GM23338 (cell line): ENCODE results near the gene UAP1. TPM values are rescaled to one million over a fixed set of nuclear protein-coding genes. Genes with fewer than 3 reads are reported as not detected.

ENCODE experiments used
- ATAC-seq: fragments of 200-7000 bp; cut with Tn5 transposase; 3 replicates; pipeline ENCODE4 v1.9.1; 2020
- DNase-seq: peaks from one replicate; pipeline ENCODE4 v3.0.0-alpha.2; 2015; ENCODE audit warnings: low spot score
- H2AFZ ChIP-seq: fragments of 200-600 bp; sonication (generic); 2 replicates; pipeline ENCODE4 v1.8.0; 2016; ENCODE audit warnings: antibody characterized with exemption, mild to moderate bottlenecking, moderate library complexity
- H3F3A ChIP-seq: fragments of 200-600 bp; sonication (generic); replicated peaks from 2 replicates; pipeline ENCODE4 v1.8.0; 2017; ENCODE audit warnings: antibody characterized with exemption, mixed run types, low read depth
- H3K27ac ChIP-seq: fragments of 200-600 bp; sonication (generic); 2 replicates; pipeline ENCODE4 v1.6.1; 2016; ENCODE audit warnings: low read depth
- H3K27me3 ChIP-seq: fragments of 200-600 bp; sonication (generic); 2 replicates; pipeline ENCODE4 v1.8.0; 2016; ENCODE audit warnings: mild to moderate bottlenecking, mixed run types, moderate library complexity; ENCODE audit not compliant: insufficient read depth
- H3K36me3 ChIP-seq: fragments of 200-600 bp; sonication (generic); 2 replicates; pipeline ENCODE4 v1.8.0; 2016; ENCODE audit warnings: mild to moderate bottlenecking; ENCODE audit not compliant: insufficient read depth
- H3K4me1 ChIP-seq: fragments of 200-600 bp; sonication (generic); 2 replicates; pipeline ENCODE4 v1.8.0; 2016; ENCODE audit warnings: mild to moderate bottlenecking, moderate library complexity; ENCODE audit not compliant: insufficient read depth
- H3K4me2 ChIP-seq: fragments of 200-600 bp; sonication (generic); 2 replicates; pipeline ENCODE4 v1.7.1; 2017; ENCODE audit warnings: mixed run types
- H3K4me3 ChIP-seq: fragments of 200-600 bp; sonication (generic); 2 replicates; pipeline ENCODE4 v1.6.1; 2016; ENCODE audit warnings: mixed run types
- H3K79me2 ChIP-seq: fragments of 200-600 bp; sonication (generic); replicated peaks from 2 replicates; pipeline ENCODE4 v1.8.0; 2017; ENCODE audit warnings: mild to moderate bottlenecking; ENCODE audit not compliant: insufficient read depth
- H3K9me2 ChIP-seq: fragments of 200-600 bp; sonication (generic); 2 replicates; pipeline ENCODE4 v1.8.0; 2017; ENCODE audit not compliant: insufficient read depth
- H4K20me1 ChIP-seq: fragments of 200-600 bp; sonication (generic); replicated peaks from 2 replicates; pipeline ENCODE4 v1.8.0; 2017; ENCODE audit warnings: mild to moderate bottlenecking; ENCODE audit not compliant: insufficient read depth
- H3K27ac Mint-ChIP-seq: 2 replicates; pipeline ENCODE4 v1.8.0; 2020; ENCODE audit warnings: inconsistent platforms, mild to moderate bottlenecking, moderate library complexity, mixed read lengths
- H3K27me3 Mint-ChIP-seq: 3 replicates; pipeline ENCODE4 v1.8.0; 2022; ENCODE audit warnings: low read depth, mild to moderate bottlenecking, moderate library complexity, mixed read lengths, inconsistent platforms; ENCODE audit not compliant: insufficient read depth, poor library complexity
- H3K36me3 Mint-ChIP-seq: 3 replicates; pipeline ENCODE4 v1.8.0; 2021; ENCODE audit warnings: low read depth, mild to moderate bottlenecking, inconsistent platforms, moderate library complexity, mixed read lengths
- H3K4me1 Mint-ChIP-seq: 3 replicates; pipeline ENCODE4 v1.8.0; 2020; ENCODE audit warnings: mild to moderate bottlenecking, inconsistent platforms, mixed read lengths
- H3K4me3 Mint-ChIP-seq: 3 replicates; pipeline ENCODE4 v1.8.0; 2021; ENCODE audit warnings: moderate library complexity, mild to moderate bottlenecking, inconsistent platforms, mixed read lengths
- H3K9me3 Mint-ChIP-seq: 3 replicates; pipeline ENCODE4 v1.8.0; 2020; ENCODE audit warnings: moderate library complexity, mild to moderate bottlenecking, inconsistent platforms, mixed read lengths
- CREB1 ChIP-seq: fragments of 250-450 bp; sonication (Bioruptor Pico); IDR thresholded peaks from 2 replicates; pipeline ENCODE4 v1.5.0; 2020; ENCODE audit warnings: low read depth, mild to moderate bottlenecking, moderate library complexity
- EZH2phosphoT487 ChIP-seq: fragments of 200-600 bp; sonication (generic); IDR thresholded peaks from one replicate; pipeline ENCODE4 v1.8.1; 2018; ENCODE audit warnings: antibody characterized with exemption; ENCODE audit not compliant: unreplicated experiment
- JUNB ChIP-seq: IDR thresholded peaks from one replicate; pipeline ENCODE4 v1.6.1; 2016; ENCODE audit warnings: antibody characterized with exemption; ENCODE audit not compliant: unreplicated experiment
- NANOG ChIP-seq: IDR thresholded peaks from 2 replicates; pipeline ENCODE4 v1.6.1; 2016; ENCODE audit warnings: antibody characterized with exemption, borderline replicate concordance
- POLR2AphosphoS5 ChIP-seq: IDR thresholded peaks from 2 replicates; pipeline ENCODE4 v1.6.1; 2016; ENCODE audit warnings: antibody characterized with exemption, low read depth
- STAT1 ChIP-seq: IDR thresholded peaks from one replicate; pipeline ENCODE4 v1.6.1; 2016; ENCODE audit warnings: antibody characterized with exemption; ENCODE audit not compliant: unreplicated experiment
- ZNF114 ChIP-seq: fragments of 250-450 bp; sonication (Bioruptor Pico); IDR thresholded peaks from 2 replicates; pipeline ENCODE4 v1.5.0; 2020; ENCODE audit warnings: mild to moderate bottlenecking, moderate library complexity
- polyA plus RNA-seq: library from polyadenylated mRNA; unstranded; fragments of >200 nt; fragmentation: Nextera tagmentation; extraction: Ambion mirVana; gene quantifications from 2 replicates; pipeline ENCODE4 v1.2.1, GENCODE V29; 2016
- total RNA-seq: library from RNA; depleted of rRNA; stranded (reverse); fragments of >200 nt; shearing (Covaris generic); gene quantifications from 2 replicates; pipeline ENCODE4 v1.2.3, GENCODE V29; 2014
- TF ChIP-seq, protein P1 (sequence below): IDR thresholded peaks from one replicate; pipeline ENCODE4 v1.6.1; 2018; ENCODE audit warnings: antibody characterized with exemption; ENCODE audit not compliant: unreplicated experiment
- TF ChIP-seq, protein P2 (sequence below): fragments of 250-450 bp; sonication (Bioruptor Pico); IDR thresholded peaks from 2 replicates; pipeline ENCODE4 v1.5.0; 2020; ENCODE audit warnings: mild to moderate bottlenecking, moderate library complexity
- TF ChIP-seq, protein P3 (sequence below), 2 experiments: fragments of 200-600 bp in 1 of 2; sonication (generic) in 1 of 2; conservative IDR thresholded peaks; 2 replicates each; pipeline versions ENCODE4 v1.5.1 to v1.6.1; 2016 to 2017; ENCODE audit warnings: antibody characterized with exemption in 2 of 2, low read depth in 2 of 2, mild to moderate bottlenecking in 2 of 2, moderate library complexity in 1 of 2

UAP1 gene
- total and polyA plus RNA-seq, 2 experiments from 2014 or later: 26.7 to 33.3 TPM

DNA sequence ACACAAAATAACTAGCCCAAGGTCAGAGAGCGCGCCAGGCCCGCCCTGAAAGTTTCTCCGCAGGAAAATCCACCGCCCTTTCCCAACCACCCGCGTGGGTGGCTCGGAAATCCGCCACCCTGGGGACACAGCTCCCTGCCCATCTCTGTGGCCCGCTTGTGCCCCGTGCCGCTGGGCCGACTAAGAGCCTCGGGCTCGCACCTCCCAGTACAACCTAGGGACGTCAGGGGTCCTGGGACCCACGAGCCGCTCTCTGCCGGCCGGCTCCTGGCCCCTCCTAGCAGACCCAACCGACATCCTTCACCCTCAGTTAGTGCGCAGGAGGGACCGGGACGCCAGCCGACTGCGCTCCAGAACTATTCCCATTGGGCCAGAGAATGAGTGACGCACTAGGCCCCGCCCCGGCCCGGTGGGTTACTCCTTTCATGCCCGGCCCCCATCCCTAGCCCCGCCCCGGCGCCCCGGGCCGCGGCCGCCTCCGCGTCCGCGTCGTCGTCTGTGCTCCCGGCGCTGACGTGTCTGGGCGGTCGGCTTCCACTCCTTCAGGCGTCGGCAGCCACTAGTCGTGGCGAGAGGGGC is 396 bp upstream of the UAP1 start:
- H3K4me3 Mint-ChIP-seq: peak overlapping the region; percentile 84

DNA sequence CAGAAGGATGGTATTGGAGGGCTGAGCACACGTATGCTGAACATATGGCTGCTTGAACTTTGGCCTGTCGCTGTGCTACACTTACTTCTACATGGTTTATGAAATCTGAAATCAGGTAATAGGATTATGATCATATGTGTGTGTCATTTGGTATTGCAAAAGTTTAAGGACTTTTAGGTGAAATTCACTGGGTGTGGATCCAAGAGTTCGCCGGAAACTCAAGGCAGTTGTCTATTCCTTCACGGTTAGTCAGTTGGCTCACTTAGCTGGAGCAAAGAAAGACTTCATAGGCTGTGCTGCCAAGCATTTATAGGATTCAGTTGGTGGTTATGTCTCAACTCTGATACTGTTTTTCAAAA is 927 bp downstream of the UAP1 start:
- Histone ChIP-seq H3K4me1 (peaks cover 9% of the 10 kb centered on the region; the same call in 1 of the 2 replicates), H3K9me2 (no peaks in the 10 kb centered on the region), H2AFZ (no peak overlapping the region), H3K79me2 (peaks cover 46% of the 10 kb centered on the region), H3F3A (no peaks in the 10 kb centered on the region), H3K4me2 (peak overlapping the region; percentile 92), H4K20me1 (peaks cover 13% of the 10 kb centered on the region), H3K27me3 (peaks cover 8% of the 10 kb centered on the region; the same call in 1 of the 2 replicates), H3K36me3 (no peaks in the 10 kb centered on the region), H3K4me3 (peak overlapping the region; percentile 80), H3K27ac (no peak overlapping the region)
- H3K36me3 Mint-ChIP-seq: peaks cover 3% of the 10 kb centered on the region; the same call in 2 of the 3 replicates
- ATAC-seq (no peak), DNase-seq (no peak)
- no peaks in the 10 kb centered on the region for H3K9me3 Mint-ChIP-seq
- peaks cover 18% of the 10 kb centered on the region; the same call in 2 of the 3 replicates for H3K4me1 Mint-ChIP-seq
- H3K4me3 Mint-ChIP-seq: peak overlapping the region; percentile 84
- peaks cover 4% of the 10 kb centered on the region for H3K27me3 Mint-ChIP-seq
- H3K27ac Mint-ChIP-seq: no peak overlapping the region
- TF ChIP-seq POLR2AphosphoS5: no peak
- TF ChIP-seq ZNF114 (CRISPR knock-in tag): no peak
- TF ChIP-seq, protein P1, sequence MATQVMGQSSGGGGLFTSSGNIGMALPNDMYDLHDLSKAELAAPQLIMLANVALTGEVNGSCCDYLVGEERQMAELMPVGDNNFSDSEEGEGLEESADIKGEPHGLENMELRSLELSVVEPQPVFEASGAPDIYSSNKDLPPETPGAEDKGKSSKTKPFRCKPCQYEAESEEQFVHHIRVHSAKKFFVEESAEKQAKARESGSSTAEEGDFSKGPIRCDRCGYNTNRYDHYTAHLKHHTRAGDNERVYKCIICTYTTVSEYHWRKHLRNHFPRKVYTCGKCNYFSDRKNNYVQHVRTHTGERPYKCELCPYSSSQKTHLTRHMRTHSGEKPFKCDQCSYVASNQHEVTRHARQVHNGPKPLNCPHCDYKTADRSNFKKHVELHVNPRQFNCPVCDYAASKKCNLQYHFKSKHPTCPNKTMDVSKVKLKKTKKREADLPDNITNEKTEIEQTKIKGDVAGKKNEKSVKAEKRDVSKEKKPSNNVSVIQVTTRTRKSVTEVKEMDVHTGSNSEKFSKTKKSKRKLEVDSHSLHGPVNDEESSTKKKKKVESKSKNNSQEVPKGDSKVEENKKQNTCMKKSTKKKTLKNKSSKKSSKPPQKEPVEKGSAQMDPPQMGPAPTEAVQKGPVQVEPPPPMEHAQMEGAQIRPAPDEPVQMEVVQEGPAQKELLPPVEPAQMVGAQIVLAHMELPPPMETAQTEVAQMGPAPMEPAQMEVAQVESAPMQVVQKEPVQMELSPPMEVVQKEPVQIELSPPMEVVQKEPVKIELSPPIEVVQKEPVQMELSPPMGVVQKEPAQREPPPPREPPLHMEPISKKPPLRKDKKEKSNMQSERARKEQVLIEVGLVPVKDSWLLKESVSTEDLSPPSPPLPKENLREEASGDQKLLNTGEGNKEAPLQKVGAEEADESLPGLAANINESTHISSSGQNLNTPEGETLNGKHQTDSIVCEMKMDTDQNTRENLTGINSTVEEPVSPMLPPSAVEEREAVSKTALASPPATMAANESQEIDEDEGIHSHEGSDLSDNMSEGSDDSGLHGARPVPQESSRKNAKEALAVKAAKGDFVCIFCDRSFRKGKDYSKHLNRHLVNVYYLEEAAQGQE: no peak
- no peak for TF ChIP-seq CREB1 (CRISPR knock-in tag)
- TF ChIP-seq, protein P2, sequence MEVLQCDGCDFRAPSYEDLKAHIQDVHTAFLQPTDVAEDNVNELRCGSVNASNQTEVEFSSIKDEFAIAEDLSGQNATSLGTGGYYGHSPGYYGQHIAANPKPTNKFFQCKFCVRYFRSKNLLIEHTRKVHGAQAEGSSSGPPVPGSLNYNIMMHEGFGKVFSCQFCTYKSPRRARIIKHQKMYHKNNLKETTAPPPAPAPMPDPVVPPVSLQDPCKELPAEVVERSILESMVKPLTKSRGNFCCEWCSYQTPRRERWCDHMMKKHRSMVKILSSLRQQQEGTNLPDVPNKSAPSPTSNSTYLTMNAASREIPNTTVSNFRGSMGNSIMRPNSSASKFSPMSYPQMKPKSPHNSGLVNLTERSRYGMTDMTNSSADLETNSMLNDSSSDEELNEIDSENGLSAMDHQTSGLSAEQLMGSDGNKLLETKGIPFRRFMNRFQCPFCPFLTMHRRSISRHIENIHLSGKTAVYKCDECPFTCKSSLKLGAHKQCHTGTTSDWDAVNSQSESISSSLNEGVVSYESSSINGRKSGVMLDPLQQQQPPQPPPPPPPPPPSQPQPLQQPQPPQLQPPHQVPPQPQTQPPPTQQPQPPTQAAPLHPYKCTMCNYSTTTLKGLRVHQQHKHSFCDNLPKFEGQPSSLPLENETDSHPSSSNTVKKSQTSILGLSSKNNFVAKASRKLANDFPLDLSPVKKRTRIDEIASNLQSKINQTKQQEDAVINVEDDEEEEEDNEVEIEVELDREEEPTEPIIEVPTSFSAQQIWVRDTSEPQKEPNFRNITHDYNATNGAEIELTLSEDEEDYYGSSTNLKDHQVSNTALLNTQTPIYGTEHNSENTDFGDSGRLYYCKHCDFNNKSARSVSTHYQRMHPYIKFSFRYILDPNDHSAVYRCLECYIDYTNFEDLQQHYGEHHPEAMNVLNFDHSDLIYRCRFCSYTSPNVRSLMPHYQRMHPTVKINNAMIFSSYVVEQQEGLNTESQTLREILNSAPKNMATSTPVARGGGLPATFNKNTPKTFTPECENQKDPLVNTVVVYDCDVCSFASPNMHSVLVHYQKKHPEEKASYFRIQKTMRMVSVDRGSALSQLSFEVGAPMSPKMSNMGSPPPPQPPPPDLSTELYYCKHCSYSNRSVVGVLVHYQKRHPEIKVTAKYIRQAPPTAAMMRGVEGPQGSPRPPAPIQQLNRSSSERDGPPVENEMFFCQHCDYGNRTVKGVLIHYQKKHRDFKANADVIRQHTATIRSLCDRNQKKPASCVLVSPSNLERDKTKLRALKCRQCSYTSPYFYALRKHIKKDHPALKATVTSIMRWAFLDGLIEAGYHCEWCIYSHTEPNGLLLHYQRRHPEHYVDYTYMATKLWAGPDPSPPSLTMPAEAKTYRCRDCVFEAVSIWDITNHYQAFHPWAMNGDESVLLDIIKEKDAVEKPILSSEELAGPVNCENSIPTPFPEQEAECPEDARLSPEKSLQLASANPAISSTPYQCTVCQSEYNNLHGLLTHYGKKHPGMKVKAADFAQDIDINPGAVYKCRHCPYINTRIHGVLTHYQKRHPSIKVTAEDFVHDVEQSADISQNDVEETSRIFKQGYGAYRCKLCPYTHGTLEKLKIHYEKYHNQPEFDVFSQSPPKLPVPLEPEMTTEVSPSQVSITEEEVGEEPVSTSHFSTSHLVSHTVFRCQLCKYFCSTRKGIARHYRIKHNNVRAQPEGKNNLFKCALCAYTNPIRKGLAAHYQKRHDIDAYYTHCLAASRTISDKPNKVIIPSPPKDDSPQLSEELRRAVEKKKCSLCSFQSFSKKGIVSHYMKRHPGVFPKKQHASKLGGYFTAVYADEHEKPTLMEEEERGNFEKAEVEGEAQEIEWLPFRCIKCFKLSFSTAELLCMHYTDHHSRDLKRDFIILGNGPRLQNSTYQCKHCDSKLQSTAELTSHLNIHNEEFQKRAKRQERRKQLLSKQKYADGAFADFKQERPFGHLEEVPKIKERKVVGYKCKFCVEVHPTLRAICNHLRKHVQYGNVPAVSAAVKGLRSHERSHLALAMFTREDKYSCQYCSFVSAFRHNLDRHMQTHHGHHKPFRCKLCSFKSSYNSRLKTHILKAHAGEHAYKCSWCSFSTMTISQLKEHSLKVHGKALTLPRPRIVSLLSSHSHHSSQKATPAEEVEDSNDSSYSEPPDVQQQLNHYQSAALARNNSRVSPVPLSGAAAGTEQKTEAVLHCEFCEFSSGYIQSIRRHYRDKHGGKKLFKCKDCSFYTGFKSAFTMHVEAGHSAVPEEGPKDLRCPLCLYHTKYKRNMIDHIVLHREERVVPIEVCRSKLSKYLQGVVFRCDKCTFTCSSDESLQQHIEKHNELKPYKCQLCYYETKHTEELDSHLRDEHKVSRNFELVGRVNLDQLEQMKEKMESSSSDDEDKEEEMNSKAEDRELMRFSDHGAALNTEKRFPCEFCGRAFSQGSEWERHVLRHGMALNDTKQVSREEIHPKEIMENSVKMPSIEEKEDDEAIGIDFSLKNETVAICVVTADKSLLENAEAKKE (CRISPR knock-in tag): no peak
- TF ChIP-seq STAT1: no peak
- TF ChIP-seq EZH2phosphoT487: no peak
- TF ChIP-seq JUNB: no peak
- TF ChIP-seq, protein P3, sequence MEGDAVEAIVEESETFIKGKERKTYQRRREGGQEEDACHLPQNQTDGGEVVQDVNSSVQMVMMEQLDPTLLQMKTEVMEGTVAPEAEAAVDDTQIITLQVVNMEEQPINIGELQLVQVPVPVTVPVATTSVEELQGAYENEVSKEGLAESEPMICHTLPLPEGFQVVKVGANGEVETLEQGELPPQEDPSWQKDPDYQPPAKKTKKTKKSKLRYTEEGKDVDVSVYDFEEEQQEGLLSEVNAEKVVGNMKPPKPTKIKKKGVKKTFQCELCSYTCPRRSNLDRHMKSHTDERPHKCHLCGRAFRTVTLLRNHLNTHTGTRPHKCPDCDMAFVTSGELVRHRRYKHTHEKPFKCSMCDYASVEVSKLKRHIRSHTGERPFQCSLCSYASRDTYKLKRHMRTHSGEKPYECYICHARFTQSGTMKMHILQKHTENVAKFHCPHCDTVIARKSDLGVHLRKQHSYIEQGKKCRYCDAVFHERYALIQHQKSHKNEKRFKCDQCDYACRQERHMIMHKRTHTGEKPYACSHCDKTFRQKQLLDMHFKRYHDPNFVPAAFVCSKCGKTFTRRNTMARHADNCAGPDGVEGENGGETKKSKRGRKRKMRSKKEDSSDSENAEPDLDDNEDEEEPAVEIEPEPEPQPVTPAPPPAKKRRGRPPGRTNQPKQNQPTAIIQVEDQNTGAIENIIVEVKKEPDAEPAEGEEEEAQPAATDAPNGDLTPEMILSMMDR (conservative IDR thresholded peaks at IDR 0.05; ENCODE audit: low read depth in 2 of 2): no peak

More for the DNA sequence above, 396 bp upstream of the UAP1 start:
- peak overlapping the region; percentile 92 for H3K4me2 ChIP-seq
- no peaks in the 10 kb centered on the region for H3K9me3 Mint-ChIP-seq
- no peaks in the 10 kb centered on the region for H3K9me2 ChIP-seq
- H3K27me3 ChIP-seq: peaks cover 8% of the 10 kb centered on the region; the same call in 1 of the 2 replicates
- H2AFZ ChIP-seq: peak overlapping the region; percentile 96
- peaks cover 13% of the 10 kb centered on the region for H4K20me1 ChIP-seq
- H3K4me1 ChIP-seq: peaks cover 9% of the 10 kb centered on the region; the same call in 1 of the 2 replicates
- H3F3A ChIP-seq: no peaks in the 10 kb centered on the region
- peaks cover 4% of the 10 kb centered on the region for H3K27me3 Mint-ChIP-seq
- H3K36me3 ChIP-seq: no peaks in the 10 kb centered on the region
- H3K36me3 Mint-ChIP-seq: no peaks in the 10 kb centered on the region
- H3K4me3 ChIP-seq: peak overlapping the region; percentile 80
- DNase-seq (peak; percentile 99), ATAC-seq (peak; percentile 96)
- peak overlapping the region; percentile 72 for H3K27ac ChIP-seq
- peaks cover 38% of the 10 kb centered on the region for H3K79me2 ChIP-seq
- TF ChIP-seq NANOG (no peak), CREB1 (CRISPR knock-in tag) (peak; percentile 78), POLR2AphosphoS5 (peak; percentile 90)
- peaks cover 18% of the 10 kb centered on the region; the same call in 2 of the 3 replicates for H3K4me1 Mint-ChIP-seq
- peak overlapping the region; percentile 96 for H3K27ac Mint-ChIP-seq
